22Rv1 (cell line): ENCODE measurements around the gene CCDC17.

Experiments
- ZFX ChIP-seq: fragments of 450-650 bp; IDR thresholded peaks from 2 replicates; pipeline ENCODE4 v1.6.1; 2017; ENCODE audit warnings: antibody characterized with exemption, borderline replicate concordance
- TF ChIP-seq, protein P1 (sequence below): fragments of 450-650 bp; IDR thresholded peaks from 2 replicates; pipeline ENCODE4 v1.5.1; 2017; ENCODE audit warnings: mild to moderate bottlenecking

- TF ChIP-seq, protein P1, sequence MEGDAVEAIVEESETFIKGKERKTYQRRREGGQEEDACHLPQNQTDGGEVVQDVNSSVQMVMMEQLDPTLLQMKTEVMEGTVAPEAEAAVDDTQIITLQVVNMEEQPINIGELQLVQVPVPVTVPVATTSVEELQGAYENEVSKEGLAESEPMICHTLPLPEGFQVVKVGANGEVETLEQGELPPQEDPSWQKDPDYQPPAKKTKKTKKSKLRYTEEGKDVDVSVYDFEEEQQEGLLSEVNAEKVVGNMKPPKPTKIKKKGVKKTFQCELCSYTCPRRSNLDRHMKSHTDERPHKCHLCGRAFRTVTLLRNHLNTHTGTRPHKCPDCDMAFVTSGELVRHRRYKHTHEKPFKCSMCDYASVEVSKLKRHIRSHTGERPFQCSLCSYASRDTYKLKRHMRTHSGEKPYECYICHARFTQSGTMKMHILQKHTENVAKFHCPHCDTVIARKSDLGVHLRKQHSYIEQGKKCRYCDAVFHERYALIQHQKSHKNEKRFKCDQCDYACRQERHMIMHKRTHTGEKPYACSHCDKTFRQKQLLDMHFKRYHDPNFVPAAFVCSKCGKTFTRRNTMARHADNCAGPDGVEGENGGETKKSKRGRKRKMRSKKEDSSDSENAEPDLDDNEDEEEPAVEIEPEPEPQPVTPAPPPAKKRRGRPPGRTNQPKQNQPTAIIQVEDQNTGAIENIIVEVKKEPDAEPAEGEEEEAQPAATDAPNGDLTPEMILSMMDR = peak; percentile 33; the same call in 1 of the 2 replicates
- no peak for TF ChIP-seq ZFX
Observed at GRCh38 chr1:45584351-45585109, 39.3 kb downstream of the CCDC17 start.
